OCI-LY1 (cell line): ENCODE measurements around the gene MTOR.

ENCODE experiments used
- H2AFZ ChIP-seq: fragments of 200-600 bp; sonication (generic), shearing (Covaris generic); 2 replicates; pipeline ENCODE4 v1.6.0; 2014; ENCODE audit warnings: antibody characterized with exemption, mild to moderate bottlenecking, low read length
- H3F3A ChIP-seq: fragments of 200-600 bp; sonication (generic), shearing (Covaris generic); 2 replicates; pipeline ENCODE4 v1.6.0; 2014; ENCODE audit warnings: mild to moderate bottlenecking, antibody characterized with exemption, low read length, moderate library complexity; ENCODE audit not compliant: insufficient read depth
- H3K27ac ChIP-seq: fragments of 200-600 bp; sonication (generic); 2 replicates; pipeline ENCODE4 v1.5.1; 2014; ENCODE audit warnings: low read length, mixed run types, mild to moderate bottlenecking, low read depth; ENCODE audit not compliant: poor library complexity, severe bottlenecking
- H3K27me3 ChIP-seq: fragments of 200-600 bp; sonication (generic); 2 replicates; pipeline ENCODE4 v1.6.0; 2014; ENCODE audit warnings: antibody characterized with exemption, mild to moderate bottlenecking, low read length, moderate library complexity; ENCODE audit not compliant: insufficient read depth
- H3K36me3 ChIP-seq: fragments of 200-600 bp; sonication (generic); 2 replicates; pipeline ENCODE4 v1.6.1; 2014; ENCODE audit warnings: mild to moderate bottlenecking, antibody characterized with exemption, low read length, moderate library complexity, mixed read lengths; ENCODE audit not compliant: insufficient read depth
- H3K4me1 ChIP-seq: fragments of 200-600 bp; sonication (generic); 2 replicates; pipeline ENCODE4 v1.5.1; 2014; ENCODE audit warnings: mild to moderate bottlenecking, low read length, moderate library complexity; ENCODE audit not compliant: insufficient read depth, severe bottlenecking
- H3K4me2 ChIP-seq: fragments of 200-600 bp; sonication (generic), shearing (Covaris generic); 2 replicates; pipeline ENCODE4 v1.6.1; 2014; ENCODE audit warnings: low read length
- H3K4me3 ChIP-seq: fragments of 200-600 bp; sonication (generic); 2 replicates; pipeline ENCODE4 v1.5.1; 2014; ENCODE audit warnings: low read length, low read depth, mild to moderate bottlenecking, mixed read lengths; ENCODE audit not compliant: poor library complexity, severe bottlenecking
- H3K79me2 ChIP-seq: fragments of 200-600 bp; shearing (Covaris generic); 2 replicates; pipeline ENCODE4 v1.6.1; 2016; ENCODE audit warnings: mixed run types, low read length, mixed read lengths; ENCODE audit not compliant: insufficient read depth
- H3K9ac ChIP-seq: fragments of 200-600 bp; sonication (generic), shearing (Covaris generic); 2 replicates; pipeline ENCODE4 v1.6.1; 2014; ENCODE audit warnings: mild to moderate bottlenecking, low read length, mixed read lengths
- H3K9me2 ChIP-seq: fragments of 200-600 bp; sonication (generic), shearing (Covaris generic); 2 replicates; pipeline ENCODE4 v1.6.1; 2014; ENCODE audit warnings: low read depth, mild to moderate bottlenecking, low read length, mixed read lengths
- H3K9me3 ChIP-seq: fragments of 200-600 bp; shearing (Covaris generic); 2 replicates; pipeline ENCODE4 v1.6.1; 2014; ENCODE audit warnings: low read length, mixed read lengths
- H4K20me1 ChIP-seq: fragments of 200-600 bp; sonication (generic), shearing (Covaris generic); 2 replicates; pipeline ENCODE4 v1.6.0; 2016; ENCODE audit warnings: mild to moderate bottlenecking, low read length; ENCODE audit not compliant: insufficient read depth
- CTCF ChIP-seq: fragments of 200-600 bp; sonication (generic), shearing (Covaris generic); IDR thresholded peaks from 2 replicates; pipeline ENCODE4 v1.5.1; 2017; ENCODE audit warnings: mild to moderate bottlenecking, antibody characterized with exemption, low read length, moderate library complexity, mixed read lengths
- EZH2 ChIP-seq: fragments of 200-600 bp; sonication (generic), shearing (Covaris generic); IDR thresholded peaks from 2 replicates; pipeline ENCODE4 v1.8.0; 2017; ENCODE audit warnings: borderline replicate concordance, mixed run types, mild to moderate bottlenecking, antibody characterized with exemption, low read length, moderate library complexity, mixed read lengths

MTOR gene

DNA sequence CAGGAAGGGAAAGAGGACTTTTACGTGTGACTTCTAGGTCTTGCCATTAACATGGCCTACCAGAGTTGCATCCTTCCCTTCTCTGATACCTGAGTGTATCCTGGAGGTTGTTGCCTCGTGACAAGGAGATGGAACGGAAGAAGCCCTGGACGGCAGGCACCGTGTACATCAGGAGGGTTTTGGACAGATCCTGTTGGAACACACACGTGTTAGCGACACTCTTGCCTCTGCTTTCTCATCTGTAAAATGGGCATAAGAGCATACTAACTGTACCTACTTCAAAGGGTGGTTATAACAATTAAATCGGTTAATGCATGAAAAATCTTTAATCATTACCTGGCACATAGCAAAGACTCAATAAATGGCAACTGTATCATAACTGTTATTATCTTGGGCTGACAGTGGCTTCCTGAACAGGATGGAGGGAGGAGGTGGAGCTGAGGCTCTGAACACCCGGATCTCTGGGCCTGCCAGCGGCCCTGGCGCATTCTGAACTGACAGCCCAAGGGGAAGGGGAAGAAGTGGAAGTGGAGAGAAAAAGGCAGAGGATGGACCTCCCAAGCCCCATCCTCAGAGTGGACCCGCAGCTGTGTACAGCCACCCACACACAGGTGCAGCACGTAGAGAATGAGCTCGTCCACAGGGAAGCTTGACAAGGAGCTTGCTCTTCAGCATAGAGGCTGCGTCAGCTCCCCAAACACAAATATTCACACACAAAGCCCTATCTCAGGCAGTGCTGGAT is 132.5 kb downstream of the MTOR start:
- no peak overlapping the region for H3K4me3 ChIP-seq
- no peaks in the 10 kb centered on the region for H3K4me1 ChIP-seq
- no peak overlapping the region for H3K9ac ChIP-seq
- no peaks in the 10 kb centered on the region for H3K27me3 ChIP-seq
- no peak overlapping the region for H2AFZ ChIP-seq
- H3K79me2 ChIP-seq, result no peaks in the 10 kb centered on the region
- no peaks in the 10 kb centered on the region for H3K9me3 ChIP-seq
- H3F3A ChIP-seq, result no peaks in the 10 kb centered on the region
- H3K9me2 ChIP-seq, result no peaks in the 10 kb centered on the region
- no peak overlapping the region for H3K4me2 ChIP-seq
- TF ChIP-seq CTCF (no peak), EZH2 (no peak)
- no peak overlapping the region for H3K27ac ChIP-seq
- peaks cover 96% of the 10 kb centered on the region for H3K36me3 ChIP-seq
- no peaks in the 10 kb centered on the region for H4K20me1 ChIP-seq

DNA sequence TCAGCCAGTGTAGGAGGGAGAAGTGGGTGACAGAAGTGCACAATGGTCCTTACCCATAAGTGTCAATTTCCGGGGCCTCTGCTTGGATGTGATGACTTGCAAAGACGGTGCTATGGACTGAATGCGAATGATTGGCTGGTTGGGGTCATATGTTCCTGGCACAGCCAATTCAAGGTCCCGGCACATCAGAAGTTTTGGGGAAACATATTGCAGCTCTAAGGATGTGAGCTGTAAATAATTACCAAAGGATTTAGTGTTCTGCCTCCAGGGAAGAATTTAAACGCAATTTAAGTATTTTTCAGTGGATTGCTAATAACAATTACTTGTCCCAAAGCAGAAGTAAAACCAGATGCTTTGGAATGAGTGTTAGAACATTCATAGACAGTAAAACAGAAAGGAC is 135.8 kb downstream of the MTOR start:
- Histone ChIP-seq H3F3A (no peaks in the 10 kb centered on the region), H3K4me3 (no peak overlapping the region), H3K9me3 (no peaks in the 10 kb centered on the region), H2AFZ (no peak overlapping the region), H3K27me3 (no peaks in the 10 kb centered on the region), H3K9me2 (no peaks in the 10 kb centered on the region), H3K9ac (no peak overlapping the region), H3K79me2 (no peaks in the 10 kb centered on the region), H3K27ac (no peak overlapping the region), H3K36me3 (peaks cover 89% of the 10 kb centered on the region), H3K4me1 (no peaks in the 10 kb centered on the region), H4K20me1 (no peaks in the 10 kb centered on the region), H3K4me2 (no peak overlapping the region)
- no peak for TF ChIP-seq CTCF
- TF ChIP-seq EZH2, result no peak

GRCh38 chr1:11125931-11126330 is 136.4 kb downstream of the MTOR start:
- H3K9me3 ChIP-seq, result no peaks in the 10 kb centered on the region
- no peak overlapping the region for H3K27ac ChIP-seq
- no peaks in the 10 kb centered on the region for H3K9me2 ChIP-seq
- peaks cover 89% of the 10 kb centered on the region for H3K36me3 ChIP-seq
- no peak overlapping the region for H3K4me2 ChIP-seq
- no peak overlapping the region for H3K9ac ChIP-seq
- TF ChIP-seq EZH2 (no peak), CTCF (no peak)
- H3K27me3 ChIP-seq, result no peaks in the 10 kb centered on the region
- no peaks in the 10 kb centered on the region for H3K79me2 ChIP-seq
- no peaks in the 10 kb centered on the region for H3K4me1 ChIP-seq
- no peaks in the 10 kb centered on the region for H3F3A ChIP-seq
- no peaks in the 10 kb centered on the region for H4K20me1 ChIP-seq
- no peak overlapping the region for H2AFZ ChIP-seq
- no peak overlapping the region for H3K4me3 ChIP-seq
